Activated CD8-positive, alpha-beta memory T cell treated with anti-CD3 and anti-CD28 coated beads, Interleukin-2, amount 10 ng/mL, durations not matched to agents 7 days and 5 days (primary cell): ENCODE measurements around the gene MPC1. TPM values are rescaled to one million over a fixed set of nuclear protein-coding genes. Genes with fewer than 3 reads are reported as not detected.
"Not testable (repeated sequence)": the region's sequence is repeated elsewhere in the genome, so short reads cannot be mapped to it uniquely, and the experiment has no call there.

ENCODE experiments used
- ATAC-seq: fragments of 150-1000 bp; cut with Tn5 transposase; one replicate; pipeline ENCODE4 v1.10.0; 2021; ENCODE audit warnings: moderate library complexity
- CTCF ChIA-PET: fragments of 350-600 bp; sonication (Branson Sonifier 250); formaldehyde crosslinking; loops from one replicate; lab custom pipeline; 2021; ENCODE audit warnings: antibody characterized with exemption; lab: Charles Lee
- DNase-seq: peaks from one replicate; pipeline ENCODE4 v3.0.0-alpha.2; 2020
- H3K27ac Mint-ChIP-seq: one replicate; pipeline ENCODE4 v1.8.0; 2021; ENCODE audit warnings: mild to moderate bottlenecking, mixed read lengths
- H3K27me3 Mint-ChIP-seq: one replicate; pipeline ENCODE4 v1.8.0; 2021; ENCODE audit warnings: mixed read lengths
- H3K36me3 Mint-ChIP-seq: one replicate; pipeline ENCODE4 v1.8.0; 2021; ENCODE audit warnings: mild to moderate bottlenecking, mixed read lengths
- H3K4me1 Mint-ChIP-seq: one replicate; pipeline ENCODE4 v1.8.0; 2021; ENCODE audit warnings: mixed read lengths
- H3K4me3 Mint-ChIP-seq: one replicate; pipeline ENCODE4 v1.8.0; 2021; ENCODE audit warnings: mild to moderate bottlenecking, moderate library complexity, mixed read lengths
- H3K9me3 Mint-ChIP-seq: one replicate; pipeline ENCODE4 v1.8.0; 2022; ENCODE audit warnings: low read depth, mixed read lengths
- total RNA-seq, 2 experiments: library from RNA; stranded (reverse); gene quantifications; one replicate each; pipeline ENCODE4 v1.2.3, GENCODE V29; 2021

MPC1 gene
- total RNA-seq, 2 experiments from 2014 or later: 29.4 to 37.4 TPM

DNA sequence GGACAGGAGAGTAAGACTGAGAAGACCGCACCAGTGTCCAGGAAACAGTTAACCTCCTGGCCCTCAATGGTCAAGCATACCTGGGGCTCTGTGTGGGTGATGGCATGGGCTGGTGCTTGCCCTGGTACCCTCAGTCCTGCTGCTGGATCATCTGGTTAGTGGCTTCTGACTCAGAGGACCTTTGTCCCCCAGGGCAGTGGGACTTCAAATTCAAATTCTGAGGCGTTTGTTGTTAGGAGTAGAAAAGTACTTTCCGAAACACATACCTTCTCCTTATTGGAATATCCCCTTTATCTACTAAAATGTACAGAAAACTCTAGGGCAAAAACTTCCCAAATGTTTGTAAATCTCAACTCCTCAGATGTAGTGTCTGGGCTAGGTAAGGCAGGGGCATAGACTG is 36.3 kb downstream of the MPC1 start:
- DNase-seq (no peak), ATAC-seq (no peak)
- CTCF ChIA-PET: interaction anchor here (1.3 kb wide), 1 partner anchor 35 kb away, joined by 4 read pairs; no protein-coding TSS in a partner anchor
- Mint-ChIP-seq H3K4me3 (no peak overlapping the region), H3K4me1 (peaks cover 11% of the 10 kb centered on the region), H3K27ac (no peak overlapping the region), H3K36me3 (peaks cover 6% of the 10 kb centered on the region), H3K27me3 (peaks cover 37% of the 10 kb centered on the region), H3K9me3 (peaks cover 2% of the 10 kb centered on the region)

DNA sequence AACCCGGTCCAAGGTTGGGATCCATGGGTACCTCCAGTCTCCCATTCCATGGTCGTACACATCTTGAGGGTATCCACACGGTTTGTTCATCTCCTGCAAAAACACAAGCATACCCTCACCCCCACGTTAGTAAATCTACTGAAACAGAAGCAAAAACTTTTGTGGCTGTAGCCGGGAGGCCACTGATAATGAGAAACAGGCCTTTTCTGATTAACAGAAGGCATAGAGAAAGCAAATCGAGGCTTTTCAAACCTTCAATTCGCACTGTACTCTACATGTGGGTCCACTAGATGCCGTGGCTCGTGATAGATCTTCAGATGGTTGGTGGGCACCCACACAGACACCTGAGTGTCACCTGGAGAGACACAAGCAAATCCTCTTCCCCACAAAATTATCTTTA is 37.1 kb downstream of the MPC1 start:
- Mint-ChIP-seq H3K27me3 (peaks cover 31% of the 10 kb centered on the region), H3K4me1 (peaks cover 13% of the 10 kb centered on the region)
- H3K27ac Mint-ChIP-seq, CTCF ChIA-PET, H3K9me3 Mint-ChIP-seq, H3K36me3 Mint-ChIP-seq, ATAC-seq, DNase-seq, H3K4me3 Mint-ChIP-seq: not testable (repeated sequence)

DNA sequence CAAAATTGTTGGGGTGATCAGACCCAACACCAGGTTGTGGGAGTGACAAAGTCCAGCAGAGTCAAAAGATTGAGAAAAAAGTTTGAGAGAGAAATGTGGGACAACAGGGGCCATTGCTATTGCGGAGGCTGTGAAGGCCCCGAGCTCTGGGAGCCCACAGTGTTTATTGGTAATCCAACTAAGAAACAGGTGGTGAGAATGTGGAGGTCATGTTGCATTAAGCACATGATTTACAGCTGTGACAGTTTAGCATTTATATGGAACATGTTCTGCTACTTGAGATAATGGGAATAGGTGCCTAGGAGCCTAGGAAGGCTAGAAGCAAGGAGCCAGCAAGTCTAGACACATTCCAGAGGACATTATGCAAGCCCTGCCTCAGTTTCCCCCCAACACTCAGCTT is 37.8 kb downstream of the MPC1 start:
- ATAC-seq, H3K27ac Mint-ChIP-seq, DNase-seq, H3K36me3 Mint-ChIP-seq, H3K9me3 Mint-ChIP-seq, H3K4me3 Mint-ChIP-seq: not testable (repeated sequence)
- Mint-ChIP-seq H3K4me1 (peaks cover 13% of the 10 kb centered on the region), H3K27me3 (peaks cover 23% of the 10 kb centered on the region)
- CTCF ChIA-PET: interaction anchor here (0.9 to 1.5 kb wide), 3 partner anchors 11 to 56 kb away, joined by 3 to 5 read pairs (median 3); no protein-coding TSS in a partner anchor

DNA sequence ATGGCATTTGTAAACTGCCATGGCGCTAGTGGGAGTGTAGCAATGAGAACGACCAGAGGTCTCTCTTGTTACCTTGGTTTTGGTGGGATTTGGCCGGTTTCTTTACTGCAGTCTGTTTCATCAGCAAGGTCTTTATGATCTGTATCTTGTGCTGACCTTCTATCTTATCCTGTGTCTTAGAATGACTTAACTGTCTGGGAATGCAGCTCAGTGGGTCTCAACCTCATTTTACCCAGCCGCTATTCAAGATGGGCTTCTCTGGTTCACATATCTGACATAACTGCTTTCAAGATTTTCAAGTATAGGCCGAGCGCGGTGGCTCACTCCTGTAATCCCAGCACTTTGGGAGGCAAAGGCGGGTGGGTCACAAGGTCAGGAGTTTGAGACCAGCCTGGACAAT is 38.5 kb downstream of the MPC1 start:
- no peak for DNase-seq
- Mint-ChIP-seq H3K4me3 (no peak overlapping the region), H3K27me3 (peaks cover 20% of the 10 kb centered on the region), H3K9me3 (no peaks in the 10 kb centered on the region), H3K27ac (no peak overlapping the region), H3K36me3 (peaks cover 4% of the 10 kb centered on the region), H3K4me1 (peaks cover 13% of the 10 kb centered on the region)
- ATAC-seq: no peak
- CTCF ChIA-PET: interaction anchor here (0.9 to 1.5 kb wide), 3 partner anchors 11 to 56 kb away, joined by 3 to 5 read pairs (median 3); no protein-coding TSS in a partner anchor

DNA sequence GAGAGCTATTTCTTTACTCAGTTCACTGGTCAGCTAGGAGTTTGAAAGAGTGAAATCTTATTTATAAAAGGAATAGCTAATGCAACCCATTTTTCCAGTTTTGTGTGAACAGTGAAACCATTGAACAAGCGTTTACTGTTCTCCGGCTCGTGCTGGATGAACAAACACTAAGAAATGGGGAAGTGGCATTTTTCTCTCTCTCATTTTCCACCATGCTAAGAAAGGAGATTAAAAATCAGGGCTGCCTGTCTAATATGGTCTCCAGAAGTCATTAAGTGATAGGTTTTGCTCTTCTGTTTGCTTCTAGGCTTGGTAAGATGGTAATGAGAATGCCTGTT is 39.6 kb downstream of the MPC1 start:
- peak overlapping the region; percentile 89 for H3K4me3 Mint-ChIP-seq
- DNase-seq: no peak
- H3K27ac Mint-ChIP-seq: peak overlapping the region; percentile 22
- no peaks in the 10 kb centered on the region for H3K9me3 Mint-ChIP-seq
- ATAC-seq: no peak
- H3K27me3 Mint-ChIP-seq: peaks cover 17% of the 10 kb centered on the region
- peaks cover 2% of the 10 kb centered on the region for H3K36me3 Mint-ChIP-seq
- H3K4me1 Mint-ChIP-seq: peaks cover 11% of the 10 kb centered on the region
- CTCF ChIA-PET: interaction anchor here (1.8 to 2.1 kb wide), 2 partner anchors 30 to 38 kb away, joined by 6 to 18 read pairs; no protein-coding TSS in a partner anchor

DNA sequence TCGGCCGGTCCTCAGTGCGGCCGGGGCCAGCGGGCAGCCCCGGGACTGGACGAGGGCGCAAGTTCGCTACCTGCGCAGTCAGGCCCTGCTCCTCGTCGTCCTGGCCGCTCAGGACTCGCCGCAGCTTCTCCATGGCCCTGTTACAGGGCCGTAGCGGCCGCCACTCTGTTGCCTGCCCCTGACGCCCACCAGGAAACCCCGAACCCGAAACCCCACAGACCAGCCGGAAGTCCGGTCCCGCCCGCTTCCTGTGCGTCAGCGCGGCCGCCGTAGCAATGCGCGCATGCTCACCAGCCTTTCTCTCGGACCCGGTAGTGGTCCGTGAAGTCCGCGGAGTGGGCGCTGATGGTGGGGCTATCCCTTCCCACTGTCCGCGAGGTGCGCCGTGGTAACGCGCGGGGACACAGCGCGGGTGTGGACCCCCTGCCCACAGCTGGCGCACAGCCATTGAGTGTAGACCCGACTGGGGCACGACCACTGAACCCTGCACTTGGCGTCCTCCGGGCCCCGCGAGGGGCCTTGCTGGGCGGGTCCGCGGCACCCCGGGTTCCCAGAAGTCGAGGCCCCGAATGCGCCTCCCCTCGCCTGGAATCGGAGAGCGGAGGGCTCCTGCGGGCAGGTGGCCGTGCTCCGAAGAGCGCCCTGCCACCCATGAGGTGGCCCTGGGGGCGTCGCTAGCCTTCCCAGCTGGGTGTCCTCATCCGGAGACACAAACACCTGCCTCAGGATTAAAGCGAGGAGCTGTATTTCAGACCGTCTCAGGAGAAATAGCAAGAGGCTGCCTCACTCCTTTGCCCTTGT is 40.2 kb downstream of the MPC1 start, which contains the start of gene SFT2D1:
Gene SFT2D1, minus strand, starts transcription at position 197 of the 801 bp plus-strand sequence. Its CDS starts 64 bp downstream, at position 133.
- H3K9me3 Mint-ChIP-seq: no peaks in the 10 kb centered on the region
- peaks cover 11% of the 10 kb centered on the region for H3K4me1 Mint-ChIP-seq
- peak; percentile 91 for DNase-seq
- peak within 1 kb of the TSS; percentile 90 for H3K27ac Mint-ChIP-seq
- ATAC-seq: peak; percentile 81
- H3K36me3 Mint-ChIP-seq: no peaks in the 10 kb centered on the region
- peaks cover 14% of the 10 kb centered on the region for H3K27me3 Mint-ChIP-seq
- peak within 1 kb of the TSS; percentile 89 for H3K4me3 Mint-ChIP-seq
- CTCF ChIA-PET: interaction anchor here (1.0 to 2.1 kb wide), 3 partner anchors 29 to 41 kb away, joined by 4 to 18 read pairs (median 6); no protein-coding TSS in a partner anchor

GRCh38 chr6:166341977-166342348 is 40.8 kb downstream of the MPC1 start:
- peak overlapping the region; percentile 90 for H3K27ac Mint-ChIP-seq
- H3K36me3 Mint-ChIP-seq: no peaks in the 10 kb centered on the region
- ATAC-seq (peak; percentile 34), DNase-seq (no peak)
- H3K9me3 Mint-ChIP-seq: no peaks in the 10 kb centered on the region
- peaks cover 12% of the 10 kb centered on the region for H3K27me3 Mint-ChIP-seq
- H3K4me1 Mint-ChIP-seq: peaks cover 10% of the 10 kb centered on the region
- peak overlapping the region; percentile 89 for H3K4me3 Mint-ChIP-seq
- CTCF ChIA-PET: interaction anchor here (1.0 to 2.1 kb wide), 3 partner anchors 29 to 42 kb away, joined by 4 to 18 read pairs (median 6); no protein-coding TSS in a partner anchor

- Mint-ChIP-seq H3K4me1 (peaks cover 10% of the 10 kb centered on the region), H3K4me3 (peak overlapping the region; percentile 89), H3K36me3 (peaks cover 4% of the 10 kb centered on the region), H3K27ac (peak overlapping the region; percentile 90), H3K27me3 (peaks cover 12% of the 10 kb centered on the region), H3K9me3 (no peaks in the 10 kb centered on the region)
- CTCF ChIA-PET: interaction anchor here (1.0 to 2.1 kb wide), 3 partner anchors 28 to 42 kb away, joined by 4 to 18 read pairs (median 6); no protein-coding TSS in a partner anchor
- ATAC-seq: peak; percentile 14
- DNase-seq: no peak
Observed at GRCh38 chr6:166341464-166341863, 41.3 kb downstream of the MPC1 start.

DNA sequence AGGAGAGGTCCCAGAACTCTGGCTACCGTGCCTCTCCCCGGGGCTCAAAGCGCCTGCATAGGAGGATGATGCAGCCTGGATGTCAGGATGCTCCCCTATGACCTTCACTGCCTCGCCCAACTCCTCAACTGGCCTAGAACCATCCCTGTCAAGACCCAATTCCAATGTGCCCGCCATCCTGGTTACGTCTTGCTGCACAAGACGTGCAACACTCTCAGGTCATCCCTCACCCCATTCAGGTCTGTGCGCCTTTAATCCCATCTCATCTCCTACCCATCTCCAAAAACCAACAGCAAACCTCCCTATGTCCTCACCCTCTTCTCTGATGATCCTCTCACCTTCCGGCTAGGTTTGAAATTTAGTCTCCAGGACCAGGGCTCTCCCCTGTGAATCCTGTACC is 43.9 kb downstream of the MPC1 start:
- Mint-ChIP-seq H3K27me3 (peaks cover 6% of the 10 kb centered on the region), H3K9me3 (no peaks in the 10 kb centered on the region), H3K36me3 (peaks cover 25% of the 10 kb centered on the region), H3K4me1 (peaks cover 33% of the 10 kb centered on the region), H3K4me3 (no peak overlapping the region), H3K27ac (no peak overlapping the region)
- DNase-seq (no peak), ATAC-seq (no peak)
- CTCF ChIA-PET: no interaction called here

DNA sequence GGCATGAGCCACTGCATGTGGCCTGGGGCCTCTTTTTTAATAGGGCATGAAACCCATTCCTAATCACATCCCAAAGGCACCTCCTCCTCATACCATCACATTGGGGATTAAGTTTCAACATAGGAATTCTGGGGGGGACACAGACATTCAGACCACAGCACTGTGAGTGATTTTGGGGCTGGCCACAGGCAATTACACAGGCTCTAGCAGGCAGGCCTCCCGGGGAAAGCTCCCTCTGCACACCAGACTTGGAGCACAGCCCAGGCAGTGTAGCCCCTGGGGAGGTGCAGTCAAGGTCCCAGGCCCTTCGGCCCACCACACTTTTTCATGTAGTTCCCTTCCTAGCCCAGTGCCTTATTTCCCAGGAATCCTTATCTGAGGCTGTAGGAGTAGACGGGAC is 45.9 kb downstream of the MPC1 start:
- CTCF ChIA-PET: interaction anchor here (1.4 to 1.9 kb wide), 2 partner anchors 23 to 45 kb away, joined by 7 read pairs; no protein-coding TSS in a partner anchor

GRCh38 chr6:166335378-166336302 is 47.1 kb downstream of the MPC1 start:
- H3K9me3 Mint-ChIP-seq: no peaks in the 10 kb centered on the region
- DNase-seq: no peak
- peaks cover 4% of the 10 kb centered on the region for H3K27me3 Mint-ChIP-seq
- H3K36me3 Mint-ChIP-seq: peaks cover 37% of the 10 kb centered on the region
- no peak for ATAC-seq
- CTCF ChIA-PET: interaction anchor here (1.2 to 1.9 kb wide), 2 partner anchors 22 to 46 kb away, joined by 3 to 7 read pairs; no protein-coding TSS in a partner anchor
- H3K4me3 Mint-ChIP-seq: no peak overlapping the region
- no peak overlapping the region for H3K27ac Mint-ChIP-seq
- peaks cover 39% of the 10 kb centered on the region for H3K4me1 Mint-ChIP-seq

More for the DNA sequence above, 45.9 kb downstream of the MPC1 start:
- H3K4me3 Mint-ChIP-seq: no peak overlapping the region
- peaks cover 37% of the 10 kb centered on the region for H3K36me3 Mint-ChIP-seq
- DNase-seq (no peak), ATAC-seq (no peak)
- peaks cover 45% of the 10 kb centered on the region for H3K4me1 Mint-ChIP-seq
- H3K27me3 Mint-ChIP-seq: peaks cover 4% of the 10 kb centered on the region
- no peaks in the 10 kb centered on the region for H3K9me3 Mint-ChIP-seq
- H3K27ac Mint-ChIP-seq: no peak overlapping the region

DNA sequence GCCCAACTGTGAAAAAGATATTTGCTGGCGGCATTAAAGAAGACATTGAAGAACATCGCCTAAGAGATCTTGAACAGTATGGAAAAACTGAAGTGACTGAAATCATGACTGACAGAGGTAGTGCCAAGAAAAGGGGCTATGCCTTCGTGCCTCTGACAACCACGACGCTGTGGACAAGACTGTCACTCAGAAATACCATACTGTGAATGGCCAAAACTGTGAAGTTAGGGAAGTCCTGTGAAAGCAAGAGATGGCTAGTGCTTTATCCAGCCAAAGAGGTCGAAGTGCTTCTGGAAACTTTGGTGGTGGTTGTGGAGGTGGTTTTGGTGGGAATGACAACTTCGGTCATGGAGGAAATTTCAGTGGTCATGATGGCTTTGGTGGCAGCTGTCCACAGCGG is 47.9 kb downstream of the MPC1 start:
- ATAC-seq (no peak), DNase-seq (no peak)
- H3K36me3 Mint-ChIP-seq: peaks cover 37% of the 10 kb centered on the region
- H3K9me3 Mint-ChIP-seq: no peaks in the 10 kb centered on the region
- no peak overlapping the region for H3K27ac Mint-ChIP-seq
- CTCF ChIA-PET: interaction anchor here (1.0 to 1.9 kb wide), 3 partner anchors 13 to 46 kb away, joined by 4 to 11 read pairs (median 7); no protein-coding TSS in a partner anchor
- no peak overlapping the region for H3K4me3 Mint-ChIP-seq
- peaks cover 4% of the 10 kb centered on the region for H3K27me3 Mint-ChIP-seq
- H3K4me1 Mint-ChIP-seq: peaks cover 39% of the 10 kb centered on the region
